Trophoblast cell (in vitro differentiated cells and primary cell): ENCODE data around the gene DNAJC3.

Experiments used
- DNase-seq, 2 donors: peaks; one replicate each; pipeline ENCODE4 v3.0.0-alpha.2; 2016
- H2AFZ ChIP-seq: 2 replicates; pipeline ENCODE4 v1.6.1; 2013; ENCODE audit warnings: low read length, moderate library complexity, mild to moderate bottlenecking; ENCODE audit not compliant: insufficient read depth, poor library complexity
- H2AK5ac ChIP-seq: 2 replicates; pipeline ENCODE4 v1.6.1; 2013; ENCODE audit warnings: mild to moderate bottlenecking, low read length
- H2BK120ac ChIP-seq: 2 replicates; pipeline ENCODE4 v1.6.1; 2013; ENCODE audit warnings: low read length, mild to moderate bottlenecking, moderate library complexity; ENCODE audit not compliant: insufficient read depth, poor library complexity
- H2BK12ac ChIP-seq: 2 replicates; pipeline ENCODE4 v1.6.1; 2013; ENCODE audit warnings: mild to moderate bottlenecking, low read length, moderate library complexity
- H2BK5ac ChIP-seq: 2 replicates; pipeline ENCODE4 v1.6.1; 2013; ENCODE audit warnings: low read length, low read depth, moderate library complexity, mild to moderate bottlenecking; ENCODE audit not compliant: poor library complexity
- H3K14ac ChIP-seq: 2 replicates; pipeline ENCODE4 v1.6.1; 2013; ENCODE audit warnings: mild to moderate bottlenecking, low read length
- H3K18ac ChIP-seq: 2 replicates; pipeline ENCODE4 v1.6.1; 2013; ENCODE audit warnings: mild to moderate bottlenecking, low read length
- H3K23ac ChIP-seq: 2 replicates; pipeline ENCODE4 v1.6.1; 2013; ENCODE audit warnings: low read length
- H3K27ac ChIP-seq: 2 replicates; pipeline ENCODE4 v1.5.1; 2013; ENCODE audit warnings: low read depth, mild to moderate bottlenecking, inconsistent platforms, low read length, moderate library complexity
- H3K27me3 ChIP-seq: 2 replicates; pipeline ENCODE4 v1.6.1; 2013; ENCODE audit warnings: inconsistent platforms, mild to moderate bottlenecking, low read length, moderate library complexity; ENCODE audit not compliant: insufficient read depth
- H3K36me3 ChIP-seq, 2 experiments: 1 replicate in 1 of 2; 2 replicates in 1 of 2; pipeline ENCODE4 v1.6.1; 2013; ENCODE audit warnings: low read length in 2 of 2, mild to moderate bottlenecking in 2 of 2, moderate library complexity in 1 of 2; ENCODE audit not compliant: insufficient read depth in 2 of 2, control insufficient read depth in 1 of 2
- H3K4ac ChIP-seq: 2 replicates; pipeline ENCODE4 v1.6.1; 2013; ENCODE audit warnings: low read depth, mild to moderate bottlenecking, low read length, moderate library complexity
- H3K4me1 ChIP-seq, 2 experiments: 1 replicate in 1 of 2; 2 replicates in 1 of 2; pipeline ENCODE4 v1.6.1; 2013; ENCODE audit warnings: low read length in 2 of 2, mild to moderate bottlenecking in 2 of 2, moderate library complexity in 1 of 2; ENCODE audit not compliant: insufficient read depth in 2 of 2, control insufficient read depth in 1 of 2
- H3K4me2 ChIP-seq: 2 replicates; pipeline ENCODE4 v1.6.1; 2013; ENCODE audit warnings: inconsistent platforms, mild to moderate bottlenecking, low read length, moderate library complexity
- H3K4me3 ChIP-seq: 2 replicates; pipeline ENCODE4 v1.5.1; 2013; ENCODE audit warnings: mild to moderate bottlenecking, low read depth, low read length, inconsistent platforms
- H3K79me1 ChIP-seq: one replicate; pipeline ENCODE4 v1.6.1; 2013; ENCODE audit warnings: low read length
- H3K79me2 ChIP-seq: 2 replicates; pipeline ENCODE4 v1.6.1; 2013; ENCODE audit warnings: low read length, mild to moderate bottlenecking; ENCODE audit not compliant: control insufficient read depth, insufficient read depth, poor library complexity
- H3K9ac ChIP-seq: 2 replicates; pipeline ENCODE4 v1.6.1; 2013; ENCODE audit warnings: mild to moderate bottlenecking, low read length
- H3K9me3 ChIP-seq: 2 replicates; pipeline ENCODE4 v1.6.1; 2013; ENCODE audit warnings: low read depth, mild to moderate bottlenecking, control low read depth, inconsistent platforms, low read length; ENCODE audit not compliant: insufficient read depth
- H4K12ac ChIP-seq: 2 replicates; pipeline ENCODE4 v1.6.1; 2013; ENCODE audit warnings: low read depth, mild to moderate bottlenecking, low read length, moderate library complexity
- H4K8ac ChIP-seq: 2 replicates; pipeline ENCODE4 v1.6.1; 2013; ENCODE audit warnings: low read depth, mild to moderate bottlenecking, low read length, moderate library complexity
- H4K91ac ChIP-seq: one replicate; pipeline ENCODE4 v1.6.1; 2013; ENCODE audit warnings: low read depth, mild to moderate bottlenecking, low read length, moderate library complexity
- WGBS: extraction: QIAGEN DNeasy Blood & Tissue Kit; methylation state at CpG from one replicate; pipeline ENCODE4 v1.1.7; 2013; ENCODE audit warnings: missing lambda C conversion rate; ENCODE audit not compliant: insufficient read length, insufficient coverage; ENCODE audit errors: extremely low coverage; 5-methylcytosine and 5-hydroxymethylcytosine counted together

DNAJC3 gene

GRCh38 chr13:95642999-95643398 lies 33.9 kb upstream of the DNAJC3 start:
- Histone ChIP-seq H4K8ac (no peak overlapping the region), H3K79me2 (peaks cover 4% of the 10 kb centered on the region), H3K27me3 (no peaks in the 10 kb centered on the region), H2BK120ac (no peak overlapping the region), H2BK12ac (no peak overlapping the region), H3K4me1 (peaks cover 0 to 5% of the 10 kb centered on the region in 2 experiments), H3K36me3 (peaks cover 5 to 6% of the 10 kb centered on the region in 2 experiments), H2AFZ (no peak overlapping the region), H3K9ac (no peak overlapping the region), H2AK5ac (no peak overlapping the region), H3K4me3 (no peak overlapping the region), H3K27ac (no peak overlapping the region), H3K9me3 (peaks cover 4% of the 10 kb centered on the region), H3K23ac (no peak overlapping the region), H4K91ac (no peak overlapping the region), H3K79me1 (peaks cover 7% of the 10 kb centered on the region), H3K14ac (no peak overlapping the region), H3K4ac (no peak overlapping the region), H4K12ac (no peak overlapping the region), H2BK5ac (no peak overlapping the region), H3K4me2 (peak overlapping the region; percentile 55), H3K18ac (no peak overlapping the region)
- no CpG with 5 or more reads among the region's 3 CpGs for WGBS
- DNase-seq = no peak

- H3K18ac ChIP-seq = peak overlapping the region; percentile 0
- peaks cover 7% of the 10 kb centered on the region for H3K79me1 ChIP-seq
- peak in 1 of 2 donors; percentile 23 for DNase-seq
- no peak overlapping the region for H2BK12ac ChIP-seq
- H3K9me3 ChIP-seq = peaks cover 4% of the 10 kb centered on the region
- no peak overlapping the region for H4K91ac ChIP-seq
- H3K4me2 ChIP-seq = peak overlapping the region; percentile 79
- H3K23ac ChIP-seq = no peak overlapping the region
- H3K9ac ChIP-seq = peak overlapping the region; percentile 42
- H3K79me2 ChIP-seq = peaks cover 4% of the 10 kb centered on the region
- H3K14ac ChIP-seq = peak overlapping the region; percentile 1
- no peak overlapping the region for H3K27ac ChIP-seq
- H4K12ac ChIP-seq = peak overlapping the region; percentile 1
- no peak overlapping the region for H2BK120ac ChIP-seq
- no CpG with 5 or more reads among the region's 16 CpGs for WGBS
- peak overlapping the region; percentile 33 for H4K8ac ChIP-seq
- H2AK5ac ChIP-seq = no peak overlapping the region
- peak overlapping the region; percentile 47 for H2AFZ ChIP-seq
- H3K4me1 ChIP-seq = peaks cover 0 to 5% of the 10 kb centered on the region in 2 experiments
- H3K4ac ChIP-seq = no peak overlapping the region
- no peaks in the 10 kb centered on the region for H3K27me3 ChIP-seq
- no peak overlapping the region for H2BK5ac ChIP-seq
- peaks cover 5 to 6% of the 10 kb centered on the region in 2 experiments for H3K36me3 ChIP-seq
- peak overlapping the region; percentile 76 for H3K4me3 ChIP-seq
Observed at GRCh38 chr13:95643571-95643935, 33.4 kb upstream of the DNAJC3 start.

DNA sequence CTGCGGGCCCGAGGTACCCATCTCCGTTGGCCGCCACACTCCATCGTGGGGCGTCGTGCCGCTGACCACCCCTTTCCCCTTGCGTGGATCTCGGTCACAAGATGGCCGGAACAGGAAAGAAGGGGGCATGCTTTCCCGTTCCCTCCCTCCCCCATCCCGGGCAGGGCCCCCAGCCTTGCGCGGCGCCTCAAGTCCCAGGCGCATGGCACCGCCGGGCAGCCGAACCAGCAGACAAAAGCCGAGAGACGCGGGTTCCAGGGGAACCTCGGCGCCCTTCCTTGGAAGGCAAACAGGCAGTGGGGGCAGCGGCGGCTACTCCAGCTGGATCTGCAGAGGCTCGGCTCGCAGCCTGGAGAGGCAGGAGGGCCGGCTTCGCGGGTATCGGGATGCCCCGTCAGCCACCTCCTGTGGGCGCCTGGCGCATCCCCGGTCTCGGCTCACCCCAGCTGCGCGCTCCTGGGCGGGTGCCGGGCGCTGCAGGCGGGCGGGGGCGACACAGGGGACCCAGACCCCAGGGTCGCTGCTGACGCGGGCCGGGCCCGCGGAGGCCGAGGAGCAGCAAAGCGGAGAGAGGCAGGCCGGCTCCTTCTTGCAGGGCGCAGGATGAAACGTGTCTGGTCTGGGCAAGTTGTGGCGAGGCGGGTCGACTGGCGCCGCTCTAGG lies 32.9 kb upstream of the DNAJC3 start:
- Histone ChIP-seq H2BK5ac (peak overlapping the region; percentile 7), H2BK120ac (peak overlapping the region; percentile 48), H4K12ac (peak overlapping the region; percentile 1), H2AFZ (peak overlapping the region; percentile 47), H3K9ac (peak overlapping the region; percentile 42), H3K79me1 (peaks cover 7% of the 10 kb centered on the region), H3K79me2 (peaks cover 4% of the 10 kb centered on the region), H4K91ac (peak overlapping the region; percentile 40), H2BK12ac (no peak overlapping the region), H3K23ac (no peak overlapping the region), H3K4me3 (peak overlapping the region; percentile 76), H3K9me3 (peaks cover 4% of the 10 kb centered on the region), H3K4me1 (peaks cover 0 to 5% of the 10 kb centered on the region in 2 experiments), H3K36me3 (peaks cover 5 to 6% of the 10 kb centered on the region in 2 experiments), H3K14ac (peak overlapping the region; percentile 1), H3K4ac (no peak overlapping the region), H3K4me2 (peak overlapping the region; percentile 79), H3K27me3 (no peaks in the 10 kb centered on the region), H2AK5ac (no peak overlapping the region), H4K8ac (peak overlapping the region; percentile 33), H3K27ac (peak overlapping the region; percentile 50), H3K18ac (peak overlapping the region; percentile 0)
- DNase-seq = peak in 1 of 2 donors; percentile 26
- no CpG with 5 or more reads among the region's 62 CpGs for WGBS

GRCh38 chr13:95644601-95645052 lies 32.3 kb upstream of the DNAJC3 start, which contains the start of gene DZIP1:
TSS of gene DZIP1 (minus strand) at chr13:95644706. CDS start at chr13:95642029, 2,677 bp downstream.
- Histone ChIP-seq H3K4ac (no peak within 1 kb of the TSS), H3K9ac (peak within 1 kb of the TSS; percentile 42), H3K14ac (peak within 1 kb of the TSS; percentile 1), H3K9me3 (peaks cover 4% of the 10 kb centered on the region), H3K4me1 (peaks cover 0 to 5% of the 10 kb centered on the region in 2 experiments), H3K79me1 (peaks cover 7% of the 10 kb centered on the region), H2BK120ac (peak within 1 kb of the TSS; percentile 48), H3K23ac (no peak within 1 kb of the TSS), H3K4me2 (peak within 1 kb of the TSS; percentile 79), H3K36me3 (peaks cover 5 to 6% of the 10 kb centered on the region in 2 experiments), H3K79me2 (peaks cover 4% of the 10 kb centered on the region), H2BK12ac (no peak within 1 kb of the TSS), H4K12ac (peak within 1 kb of the TSS; percentile 25), H3K27ac (peak within 1 kb of the TSS; percentile 50), H2AFZ (peak within 1 kb of the TSS; percentile 47), H3K4me3 (peak within 1 kb of the TSS; percentile 76), H3K18ac (peak within 1 kb of the TSS; percentile 0), H4K8ac (peak within 1 kb of the TSS; percentile 33), H4K91ac (peak within 1 kb of the TSS; percentile 40), H2AK5ac (no peak within 1 kb of the TSS), H3K27me3 (no peaks in the 10 kb centered on the region), H2BK5ac (peak within 1 kb of the TSS; percentile 7)
- peak; percentile 53 to 69 for DNase-seq
- no CpG with 5 or more reads among the region's 30 CpGs for WGBS
